SJSA1 (cell line): ENCODE measurements around the gene HTR3B. TPM values are rescaled to one million over a fixed set of nuclear protein-coding genes. Genes with fewer than 3 reads are reported as not detected.

ENCODE experiments used
- DNase-seq, 2 experiments: peaks; one replicate each; pipeline ENCODE4 v3.0.0-alpha.2; 2015 to 2020; ENCODE audit warnings: low spot score in 2 of 2, low read depth in 1 of 2
- H3K27ac ChIP-seq: fragments of 250-450 bp; sonication (Bioruptor Pico); 2 replicates; pipeline ENCODE4 v1.5.1; 2020; ENCODE audit warnings: mild to moderate bottlenecking, moderate library complexity
- H3K27me3 ChIP-seq: fragments of 250-450 bp; sonication (Bioruptor Pico); replicated peaks from 2 replicates; pipeline ENCODE4 v1.5.1; 2020; ENCODE audit warnings: mild to moderate bottlenecking, moderate library complexity
- H3K36me3 ChIP-seq: fragments of 250-450 bp; sonication (Bioruptor Pico); 2 replicates; pipeline ENCODE4 v1.5.1; 2020; ENCODE audit warnings: mild to moderate bottlenecking
- H3K4me1 ChIP-seq: fragments of 250-450 bp; sonication (Bioruptor Pico); replicated peaks from 2 replicates; pipeline ENCODE4 v1.6.1; 2021; ENCODE audit warnings: mild to moderate bottlenecking
- H3K4me3 ChIP-seq: fragments of 250-450 bp; sonication (Bioruptor Pico); 2 replicates; pipeline ENCODE4 v1.5.1; 2020; ENCODE audit warnings: mild to moderate bottlenecking
- H3K9me3 ChIP-seq: fragments of 250-450 bp; sonication (Bioruptor Pico); replicated peaks from 2 replicates; pipeline ENCODE4 v1.5.1; 2020; ENCODE audit warnings: mild to moderate bottlenecking
- total RNA-seq: library from RNA; depleted of rRNA; stranded (reverse); fragments of >200 nt; shearing (Covaris generic); gene quantifications from 2 replicates; pipeline ENCODE4 v1.2.3, GENCODE V29; 2014; rRNA removed

HTR3B gene
- total RNA-seq, 1 experiment from 2014 or later: not detected

DNA sequence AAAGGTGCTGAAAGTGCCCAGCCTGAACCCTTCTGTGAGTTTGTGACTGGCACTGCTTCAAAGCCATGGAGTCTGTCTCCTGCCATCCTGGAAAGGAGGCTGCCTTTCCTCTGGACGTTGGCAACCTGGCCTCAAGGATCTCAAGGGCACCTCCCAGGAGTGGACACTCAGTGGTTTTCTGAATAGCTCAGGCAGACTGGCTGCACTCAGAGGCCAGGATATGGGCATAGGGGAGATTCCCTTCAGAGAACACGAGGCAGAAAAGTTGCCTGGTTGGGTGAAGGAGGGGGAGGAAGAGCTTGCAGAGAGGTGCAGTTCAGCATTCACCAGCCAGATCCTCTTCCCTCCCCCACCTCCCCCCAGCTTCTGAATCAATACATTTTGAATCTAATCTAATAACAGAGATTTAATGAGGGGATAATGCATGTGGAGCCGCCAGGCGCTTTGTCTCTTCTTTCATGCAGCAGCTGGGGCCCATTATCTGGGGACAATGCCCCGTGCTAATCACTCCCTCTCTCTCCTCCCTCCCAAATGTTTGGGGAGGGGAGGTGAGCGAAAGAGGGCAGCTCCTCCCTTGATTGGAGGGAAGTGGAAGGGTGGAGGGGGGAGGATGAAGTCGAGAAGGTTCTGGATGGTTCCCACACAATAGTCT is 88.0 kb downstream of the HTR3B start:
- H3K27me3 ChIP-seq: no peaks in the 10 kb centered on the region
- DNase-seq: no peak
- H3K36me3 ChIP-seq: no peaks in the 10 kb centered on the region
- no peak overlapping the region for H3K4me3 ChIP-seq
- H3K27ac ChIP-seq: no peak overlapping the region
- H3K9me3 ChIP-seq: no peaks in the 10 kb centered on the region
- H3K4me1 ChIP-seq: no peaks in the 10 kb centered on the region

DNA sequence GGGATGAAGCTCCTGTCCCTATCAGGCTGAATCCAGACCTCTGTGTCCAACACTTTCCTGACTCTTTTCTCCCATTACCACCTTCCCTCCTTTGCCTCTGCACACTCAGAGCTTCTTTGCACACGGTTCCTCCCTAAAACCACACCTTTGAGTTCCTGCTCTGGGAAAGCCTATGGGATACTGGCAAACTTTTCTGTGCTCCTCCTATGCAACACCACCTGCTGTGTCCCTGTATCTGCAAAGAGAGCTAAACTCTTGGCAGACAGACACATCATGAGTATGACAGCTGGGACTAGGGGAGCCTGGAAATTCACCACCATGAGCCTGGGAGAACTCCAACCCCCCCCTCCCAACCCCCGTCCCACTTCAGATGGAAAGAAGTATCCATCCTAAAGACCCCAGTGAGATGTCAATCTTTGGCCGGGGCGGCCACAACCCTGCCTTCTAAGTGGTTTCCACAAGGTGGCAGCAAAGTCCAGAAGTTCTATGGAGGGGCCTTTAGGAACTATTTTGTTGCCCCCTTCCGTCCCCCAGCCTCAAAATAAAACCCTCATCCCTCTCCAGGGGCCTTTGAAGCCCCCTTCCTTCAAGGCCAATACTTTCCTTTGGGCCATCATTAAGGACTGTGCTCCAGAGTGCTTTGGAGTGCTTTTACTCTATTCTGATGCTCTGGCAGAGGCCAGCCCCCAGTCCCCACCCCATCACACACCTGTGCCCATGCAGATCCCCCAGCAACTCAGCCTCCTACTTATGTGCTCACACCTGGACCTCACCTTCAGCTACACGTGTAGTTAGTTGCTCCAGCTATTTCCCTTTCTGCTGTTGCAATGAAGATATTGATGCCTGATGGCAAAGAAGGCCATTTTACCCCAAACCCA is 89.7 kb downstream of the HTR3B start:
- no peak overlapping the region for H3K27ac ChIP-seq
- no peaks in the 10 kb centered on the region for H3K36me3 ChIP-seq
- DNase-seq: no peak
- no peak overlapping the region for H3K4me3 ChIP-seq
- no peaks in the 10 kb centered on the region for H3K4me1 ChIP-seq
- no peaks in the 10 kb centered on the region for H3K27me3 ChIP-seq
- H3K9me3 ChIP-seq: no peaks in the 10 kb centered on the region

Other genes starting within 250 kb of the HTR3B start
- gene TMPRSS5, start 198.5 kb upstream of the HTR3B start, total RNA-seq: 0.11 TPM in 1 of 2 replicates, not detected in the other
- 16.8 and 22.4 TPM in 2 replicates for gene ZW10, start 131.1 kb upstream of the HTR3B start, total RNA-seq
- not detected in 2 replicates for gene CLDN25, start 125.0 kb upstream of the HTR3B start, total RNA-seq
- gene USP28, start 29.2 kb upstream of the HTR3B start, total RNA-seq: 10.7 and 16.9 TPM in 2 replicates
- not detected in 2 replicates for gene HTR3A, start 70.3 kb downstream of the HTR3B start, total RNA-seq
- gene ZBTB16, start 154.9 kb downstream of the HTR3B start, total RNA-seq: not detected in 2 replicates